Brain microvascular endothelial cell (primary cell): ENCODE data around the gene ZNF445.

Experiments used
- DNase-seq: peaks from one replicate; pipeline ENCODE4 v3.0.0-alpha.2; 2020
- H3K27ac ChIP-seq: fragments of 250-450 bp; sonication (Bioruptor Pico); 2 replicates; pipeline ENCODE4 v1.5.1; 2020; ENCODE audit warnings: mild to moderate bottlenecking, moderate library complexity
- H3K27me3 ChIP-seq: fragments of 250-450 bp; sonication (Bioruptor Pico); replicated peaks from 2 replicates; pipeline ENCODE4 v1.5.1; 2020; ENCODE audit warnings: mild to moderate bottlenecking
- H3K36me3 ChIP-seq: fragments of 250-450 bp; sonication (Bioruptor Pico); replicated peaks from 2 replicates; pipeline ENCODE4 v1.5.1; 2020; ENCODE audit warnings: mild to moderate bottlenecking
- H3K4me3 ChIP-seq: 2 replicates; pipeline ENCODE4 v1.5.1; 2011; ENCODE audit warnings: low read depth, mild to moderate bottlenecking, control low read depth, low read length, moderate library complexity
- in situ Hi-C: cut with HindIII; loops from 2 replicates; pipeline ENCODE4 v1.10.0; 2017; ENCODE audit warnings: low sequenced_read_pairs, low pct_ligation_motif_present
- TF ChIP-seq, protein P1 (sequence below): IDR thresholded peaks from 2 replicates; pipeline ENCODE4 v1.5.1; 2011; ENCODE audit warnings: low read depth, mild to moderate bottlenecking, moderate library complexity, low read length, control low read depth, inconsistent platforms; ENCODE audit errors: missing control alignments

The ZNF445 gene

DNA sequence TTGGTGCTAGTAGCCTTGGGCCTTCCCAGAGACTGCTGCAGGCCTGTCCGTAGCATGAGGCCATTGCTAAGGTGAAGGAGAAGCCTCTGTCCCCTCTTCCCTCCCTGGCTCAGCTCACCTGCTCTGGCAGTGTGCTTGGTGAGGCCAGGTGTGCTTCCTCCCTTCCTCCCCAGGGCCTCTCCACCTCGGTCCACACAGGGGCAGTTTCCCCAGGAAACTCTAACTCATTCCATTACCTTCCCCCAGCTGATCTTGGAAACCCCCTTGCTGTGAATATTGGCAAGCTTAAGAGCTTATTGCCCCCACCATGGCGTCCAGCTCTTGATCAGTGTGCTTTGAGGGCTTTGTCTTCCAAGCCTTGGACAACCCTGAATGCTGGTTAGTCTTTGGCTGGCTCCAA lies 52.7 kb downstream of the ZNF445 start:
- in situ Hi-C loops, result no loop called here
- no peak for DNase-seq
- TF ChIP-seq, protein P1, sequence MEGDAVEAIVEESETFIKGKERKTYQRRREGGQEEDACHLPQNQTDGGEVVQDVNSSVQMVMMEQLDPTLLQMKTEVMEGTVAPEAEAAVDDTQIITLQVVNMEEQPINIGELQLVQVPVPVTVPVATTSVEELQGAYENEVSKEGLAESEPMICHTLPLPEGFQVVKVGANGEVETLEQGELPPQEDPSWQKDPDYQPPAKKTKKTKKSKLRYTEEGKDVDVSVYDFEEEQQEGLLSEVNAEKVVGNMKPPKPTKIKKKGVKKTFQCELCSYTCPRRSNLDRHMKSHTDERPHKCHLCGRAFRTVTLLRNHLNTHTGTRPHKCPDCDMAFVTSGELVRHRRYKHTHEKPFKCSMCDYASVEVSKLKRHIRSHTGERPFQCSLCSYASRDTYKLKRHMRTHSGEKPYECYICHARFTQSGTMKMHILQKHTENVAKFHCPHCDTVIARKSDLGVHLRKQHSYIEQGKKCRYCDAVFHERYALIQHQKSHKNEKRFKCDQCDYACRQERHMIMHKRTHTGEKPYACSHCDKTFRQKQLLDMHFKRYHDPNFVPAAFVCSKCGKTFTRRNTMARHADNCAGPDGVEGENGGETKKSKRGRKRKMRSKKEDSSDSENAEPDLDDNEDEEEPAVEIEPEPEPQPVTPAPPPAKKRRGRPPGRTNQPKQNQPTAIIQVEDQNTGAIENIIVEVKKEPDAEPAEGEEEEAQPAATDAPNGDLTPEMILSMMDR, result no peak

DNA sequence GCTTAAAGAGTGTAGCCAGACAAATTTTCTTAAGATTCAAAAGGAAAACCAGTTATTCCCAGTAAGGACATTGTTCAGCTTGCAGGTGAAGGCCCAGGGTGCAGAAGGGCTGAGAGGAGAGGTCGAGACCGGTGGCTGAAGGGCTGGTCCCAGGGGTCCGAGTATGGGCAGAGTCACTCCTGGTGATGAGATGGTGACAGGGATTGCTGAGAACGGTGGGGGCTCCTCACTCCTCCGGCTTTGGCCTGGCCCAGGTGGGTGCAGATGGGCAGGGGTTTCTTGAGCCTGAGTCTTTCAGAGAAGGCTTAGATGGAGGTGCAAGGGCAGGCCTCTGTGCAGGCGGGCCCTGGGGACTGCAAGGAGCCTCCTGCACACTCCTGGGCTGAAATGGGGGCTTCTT lies 56.2 kb downstream of the ZNF445 start:
- H3K27me3 ChIP-seq, result no peaks in the 10 kb centered on the region
- no peaks in the 10 kb centered on the region for H3K36me3 ChIP-seq
- no peak overlapping the region for H3K4me3 ChIP-seq
- TF ChIP-seq, protein P1, result no peak
- no peak overlapping the region for H3K27ac ChIP-seq
- DNase-seq, result no peak
- in situ Hi-C loops, result no loop called here

More for the DNA sequence above, 52.7 kb downstream of the ZNF445 start:
- H3K4me3 ChIP-seq, result no peak overlapping the region
- H3K27ac ChIP-seq, result no peak overlapping the region
- H3K36me3 ChIP-seq, result no peaks in the 10 kb centered on the region
- no peaks in the 10 kb centered on the region for H3K27me3 ChIP-seq

DNA sequence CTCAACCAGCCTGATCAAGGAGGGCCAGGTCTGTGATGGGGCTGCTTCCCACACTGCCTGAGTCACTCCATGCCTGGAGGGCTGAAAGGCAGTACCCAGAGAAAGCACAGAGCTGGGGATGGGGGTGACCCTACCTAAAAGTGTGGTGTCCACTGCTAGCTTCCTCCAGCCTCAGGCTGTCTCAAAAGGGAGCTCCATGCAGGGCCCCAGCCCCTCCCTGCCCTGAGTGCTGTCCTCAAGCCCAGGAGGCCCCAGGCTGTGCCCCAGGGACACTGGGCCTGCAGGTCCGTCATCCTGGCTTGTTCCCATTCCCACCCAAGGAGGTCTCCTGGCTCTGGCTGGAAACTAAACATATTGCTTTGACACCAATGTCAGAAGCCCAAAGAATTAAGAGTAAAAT lies 56.8 kb downstream of the ZNF445 start:
- in situ Hi-C loops, result no loop called here

GRCh38 chr3:44419923-44420650 lies 57.4 kb downstream of the ZNF445 start:
- Histone ChIP-seq H3K4me3 (no peak overlapping the region), H3K27me3 (no peaks in the 10 kb centered on the region), H3K36me3 (no peaks in the 10 kb centered on the region), H3K27ac (no peak overlapping the region)
- no peak for DNase-seq
- in situ Hi-C loops, result no loop called here
- TF ChIP-seq, protein P1, result no peak

More for the DNA sequence above, 56.8 kb downstream of the ZNF445 start:
- no peaks in the 10 kb centered on the region for H3K27me3 ChIP-seq
- no peak overlapping the region for H3K4me3 ChIP-seq
- H3K36me3 ChIP-seq, result no peaks in the 10 kb centered on the region
- DNase-seq, result no peak
- TF ChIP-seq, protein P1, result no peak
- H3K27ac ChIP-seq, result no peak overlapping the region

- Histone ChIP-seq H3K27me3 (no peaks in the 10 kb centered on the region), H3K36me3 (no peaks in the 10 kb centered on the region), H3K27ac (no peak overlapping the region), H3K4me3 (no peak overlapping the region)
- TF ChIP-seq, protein P1, result no peak
- DNase-seq, result no peak
- in situ Hi-C loops, result no loop called here
Measured at GRCh38 chr3:44419116-44419922, 58.2 kb downstream of the ZNF445 start.
